Motor neuron (in vitro differentiated cells): Measurements from ENCODE around the gene GCAT. TPM values are rescaled to one million over a fixed set of nuclear protein-coding genes. Genes with fewer than 3 reads are reported as not detected.

Experiments
- ATAC-seq, 8 experiments: fragments of 200-7000 bp; cut with Tn5 transposase; replicated peaks in 6 of 8; 2 replicates each; pipeline ENCODE4 v1.8.0; 2021; ENCODE audit warnings: mild to moderate bottlenecking in 8 of 8, moderate library complexity in 8 of 8
- H3K27ac ChIP-seq, 2 donors: fragments of 250-450 bp; sonication (Bioruptor Pico); 2 replicates each; pipeline ENCODE4 v1.9.0; 2021; ENCODE audit warnings: antibody characterized with exemption in 2 of 2, mild to moderate bottlenecking in 2 of 2, moderate library complexity in 1 of 2
- H3K4me1 ChIP-seq, 2 donors: fragments of 250-450 bp; sonication (Bioruptor Pico); replicated peaks in 1 of 2; 2 replicates each; pipeline ENCODE4 v1.6.1; 2021; ENCODE audit warnings: antibody characterized with exemption in 2 of 2, mild to moderate bottlenecking in 2 of 2, moderate library complexity in 1 of 2
- H3K4me3 ChIP-seq, 5 donors: fragments of 250-450 bp; sonication (Bioruptor Pico); 2 replicates each; pipeline ENCODE4 v1.9.0; 2021; ENCODE audit warnings: antibody characterized with exemption in 5 of 5, mild to moderate bottlenecking in 5 of 5, moderate library complexity in 4 of 5
- WGBS, 10 experiments: fragments of 450-650 bp; shearing (Covaris generic); methylation state at CpG; one replicate each; pipeline ENCODE4 v1.0.0; 2022; 5-methylcytosine and 5-hydroxymethylcytosine counted together
- in situ Hi-C, 9 experiments: fragments of 400-800 bp; cut with MboI; loops; one replicate each; pipeline ENCODE4 v1.15.0; 2021; ENCODE audit warnings: low sequenced_read_pairs in 9 of 9, low pct_unique_long_range_greater_than_20kb in 2 of 9; ENCODE audit not compliant: unreplicated experiment in 9 of 9
- total RNA-seq, 8 experiments: library from RNA; unstranded; fragments of 300-600 nt; gene quantifications; 2 replicates each; pipeline versions ENCODE4 v1.2.3 to v1.2.4, GENCODE V29; 2022

GCAT gene
- total RNA-seq, 8 experiments from 2014 or later: 10.6 to 41.6 (median 14.6) TPM

- 7 to 53% (median 29%) methylated on average over 3 to 7 of the region's 10 CpGs; no CpG with 5 or more reads in 3 of the 10 experiments for WGBS, 10 experiments
- in situ Hi-C loops: loop anchor here in 2 of 9 experiments (25.0 kb wide), 1 partner anchor 156 kb away; the partner anchor contains the start of genes C22orf23 (in 2 of the 2) and POLR2F (in 2 of the 2)
- Histone ChIP-seq H3K4me3 (peak overlapping the region; percentile 48 to 97 (median 71)), H3K4me1 (peaks cover 16 to 17% of the 10 kb centered on the region in 2 donors), H3K27ac (no peak overlapping the region)
- no peak for ATAC-seq
Observed at GRCh38 chr22:37805810-37806277, 1.9 kb upstream of the GCAT start.

GRCh38 chr22:37806409-37807333 lies 1.1 kb upstream of the GCAT start:
- Histone ChIP-seq H3K4me3 (peak overlapping the region; percentile 48 to 97 (median 71)), H3K4me1 (peaks cover 16 to 17% of the 10 kb centered on the region in 2 donors), H3K27ac (no peak overlapping the region)
- in situ Hi-C loops: loop anchor here in 2 of 9 experiments (25.0 kb wide), 1 partner anchor 156 kb away; the partner anchor contains the start of genes C22orf23 (in 2 of the 2) and POLR2F (in 2 of the 2)
- no peak for ATAC-seq
- 0 to 32% (median 3%) methylated on average over 2 to 13 of the region's 19 CpGs; no CpG with 5 or more reads in 1 of the 10 experiments for WGBS, 10 experiments

GRCh38 chr22:37808294-37808657 lies 542 bp downstream of the GCAT start:
- in situ Hi-C loops: loop anchor here in 2 of 9 experiments (25.0 kb wide), 1 partner anchor 154 kb away; the partner anchor contains the start of genes C22orf23 (in 2 of the 2) and POLR2F (in 2 of the 2)

GRCh38 chr22:37809672-37810333 lies 2.1 kb downstream of the GCAT start:
- no peak overlapping the region for H3K4me3 ChIP-seq
- WGBS, 10 experiments: 50 to 100% (median 91%) methylated on average over 2 to 4 of the region's 5 CpGs; no CpG with 5 or more reads in 3 of the 10 experiments
- peaks cover 0 to 6% of the 10 kb centered on the region in 2 donors for H3K4me1 ChIP-seq
- no peak for ATAC-seq
- H3K27ac ChIP-seq: no peak overlapping the region
- in situ Hi-C loops: loop anchor here in 2 of 9 experiments (25.0 kb wide), 1 partner anchor 152 kb away; the partner anchor contains the start of genes C22orf23 (in 2 of the 2) and POLR2F (in 2 of the 2)

More at GRCh38 chr22:37808294-37808657, 542 bp downstream of the GCAT start:
- WGBS, 10 experiments: 0 to 60% (median 10%) methylated on average over 1 to 4 of the region's 8 CpGs; no CpG with 5 or more reads in 4 of the 10 experiments
- peak overlapping the region in 1 of 2 donors; percentile 24 for H3K27ac ChIP-seq
- no peak for ATAC-seq
- H3K4me1 ChIP-seq: peaks cover 13% of the 10 kb centered on the region in 2 donors
- H3K4me3 ChIP-seq: peak overlapping the region; percentile 48 to 97 (median 71)

DNA sequence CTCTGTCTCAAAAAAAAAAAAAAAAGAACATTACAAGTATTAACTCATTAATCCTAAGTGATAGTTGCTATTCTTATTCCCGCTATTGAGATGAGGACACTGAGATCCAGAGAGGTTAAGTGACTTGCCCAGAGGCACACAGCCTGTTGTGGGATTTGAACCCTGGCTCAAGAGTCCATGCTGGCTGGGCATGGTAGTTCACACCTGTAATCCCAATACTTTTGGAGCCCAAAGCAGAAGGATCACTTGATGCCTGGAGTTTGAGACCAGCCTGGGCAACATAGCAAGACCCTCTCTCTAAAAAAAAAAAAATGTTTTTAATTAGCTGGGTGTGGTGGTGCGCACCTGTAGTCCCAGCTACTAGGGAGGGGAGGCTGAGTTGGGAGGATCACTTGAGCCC lies 4.1 kb downstream of the GCAT start:
- in situ Hi-C loops: loop anchor here in 2 of 9 experiments (25.0 kb wide), 1 partner anchor 150 kb away; the partner anchor contains the start of genes C22orf23 (in 2 of the 2) and POLR2F (in 2 of the 2)
- Histone ChIP-seq H3K4me1 (peaks cover 0 to 6% of the 10 kb centered on the region in 2 donors), H3K27ac (no peak overlapping the region), H3K4me3 (no peak overlapping the region)
- WGBS, 10 experiments: 83 to 100% (median 96%) methylated on average over 1 to 2 of the region's 2 CpGs; no CpG with 5 or more reads in 4 of the 10 experiments
- ATAC-seq: no peak

DNA sequence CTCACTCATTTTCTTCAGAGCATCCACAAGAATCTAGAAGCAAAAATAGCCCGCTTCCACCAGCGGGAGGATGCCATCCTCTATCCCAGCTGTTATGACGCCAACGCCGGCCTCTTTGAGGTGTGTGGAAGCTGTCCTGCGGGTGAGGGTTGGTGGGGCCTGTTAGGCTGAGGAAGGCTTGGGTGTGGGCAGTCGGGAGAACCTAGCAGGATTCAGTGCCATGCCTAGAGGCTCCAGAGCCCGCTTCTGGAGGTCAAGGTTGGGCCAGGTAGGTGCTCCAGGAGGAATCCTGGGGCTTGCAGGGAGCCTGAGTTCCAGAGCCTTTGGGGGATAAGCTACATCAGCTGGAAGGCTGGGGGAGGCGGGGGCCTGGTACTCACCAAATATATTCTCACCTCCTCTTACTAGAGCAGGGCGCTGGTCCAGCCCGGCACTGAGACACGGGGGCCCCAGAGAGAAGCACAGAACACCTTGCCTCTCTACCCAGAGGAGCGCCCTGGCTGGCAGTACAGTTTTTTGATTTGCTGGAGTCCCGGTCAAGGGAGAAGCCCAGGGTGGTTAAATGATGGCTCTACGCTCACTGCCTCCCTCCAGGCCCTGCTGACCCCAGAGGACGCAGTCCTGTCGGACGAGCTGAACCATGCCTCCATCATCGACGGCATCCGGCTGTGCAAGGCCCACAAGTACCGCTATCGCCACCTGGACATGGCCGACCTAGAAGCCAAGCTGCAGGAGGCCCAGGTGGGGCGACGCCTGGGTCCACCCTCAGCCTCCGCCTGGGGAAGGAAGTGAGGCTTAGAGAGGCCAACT lies 5.3 kb downstream of the GCAT start:
- WGBS, 10 experiments: 80 to 97% (median 92%) methylated on average over 1 to 12 of the region's 27 CpGs; no CpG with 5 or more reads in 5 of the 10 experiments
- in situ Hi-C loops: loop anchor here in 2 of 9 experiments (25.0 kb wide), 1 partner anchor 149 kb away; the partner anchor contains the start of genes C22orf23 (in 2 of the 2) and POLR2F (in 2 of the 2)
- Histone ChIP-seq H3K4me1 (peaks cover 6 to 15% of the 10 kb centered on the region in 2 donors), H3K27ac (no peak overlapping the region), H3K4me3 (no peak overlapping the region)
- ATAC-seq: peak in 1 of 8 experiments; percentile 1

GRCh38 chr22:37815593-37815992 lies 7.9 kb downstream of the GCAT start:
- no peak for ATAC-seq
- no peak overlapping the region for H3K27ac ChIP-seq
- H3K4me1 ChIP-seq: peaks cover 20 to 22% of the 10 kb centered on the region in 2 donors
- H3K4me3 ChIP-seq: no peak overlapping the region
- in situ Hi-C loops: loop anchor here in 2 of 9 experiments (25.0 kb wide), 1 partner anchor 147 kb away; the partner anchor contains the start of genes C22orf23 (in 2 of the 2) and POLR2F (in 2 of the 2)
- 70 to 100% (median 76%) methylated on average over 2 to 5 of the region's 12 CpGs; no CpG with 5 or more reads in 7 of the 10 experiments for WGBS, 10 experiments

GRCh38 chr22:37816543-37817180 lies 8.9 kb downstream of the GCAT start:
- peaks cover 20 to 22% of the 10 kb centered on the region in 2 donors for H3K4me1 ChIP-seq
- H3K4me3 ChIP-seq: no peak overlapping the region
- H3K27ac ChIP-seq: no peak overlapping the region
- in situ Hi-C loops: loop anchor here in 2 of 9 experiments (25.0 kb wide), 1 partner anchor 146 kb away; the partner anchor contains the start of genes C22orf23 (in 2 of the 2) and POLR2F (in 2 of the 2)
- 95 to 100% (median 96%) methylated on average over 1 to 7 of the region's 23 CpGs; no CpG with 5 or more reads in 5 of the 10 experiments for WGBS, 10 experiments
- no peak for ATAC-seq

- in situ Hi-C loops: loop anchor here in 2 of 9 experiments (25.0 kb wide), 1 partner anchor 144 kb away; the partner anchor contains the start of genes C22orf23 (in 2 of the 2) and POLR2F (in 2 of the 2)
- Histone ChIP-seq H3K27ac (peak overlapping the region; percentile 65 to 79), H3K4me1 (peaks cover 25 to 29% of the 10 kb centered on the region in 2 donors), H3K4me3 (peak overlapping the region; percentile 6 to 18 (median 15))
- 0 to 10% (median 0%) methylated on average over 1 to 7 of the region's 29 CpGs; no CpG with 5 or more reads in 7 of the 10 experiments for WGBS, 10 experiments
- ATAC-seq: peak; percentile 59 to 87 (median 81)
Observed at GRCh38 chr22:37817705-37818408, 10.1 kb downstream of the GCAT start.

- Histone ChIP-seq H3K4me3 (peak overlapping the region in 2 of 5 donors; percentile 7 to 18), H3K27ac (peak overlapping the region; percentile 65 to 79), H3K4me1 (peaks cover 25 to 29% of the 10 kb centered on the region in 2 donors)
- ATAC-seq: peak; percentile 13 to 63 (median 52)
- in situ Hi-C loops: loop anchor here in 2 of 9 experiments (25.0 kb wide), 1 partner anchor 144 kb away; the partner anchor contains the start of genes C22orf23 (in 2 of the 2) and POLR2F (in 2 of the 2)
- WGBS, 10 experiments: 10 to 38% (median 26%) methylated on average over 6 to 22 of the region's 68 CpGs; no CpG with 5 or more reads in 5 of the 10 experiments
Observed at GRCh38 chr22:37818409-37819104, 10.8 kb downstream of the GCAT start.
